Panc1 (cell line): ENCODE results near the gene PSMB4.

ENCODE experiments used
- CTCF ChIP-seq: fragments of 450-650 bp; IDR thresholded peaks from 2 replicates; pipeline ENCODE4 v1.5.1; 2017; ENCODE audit warnings: mild to moderate bottlenecking
- POLR2AphosphoS5 ChIP-seq: IDR thresholded peaks from 2 replicates; pipeline ENCODE4 v1.6.1; 2012; ENCODE audit warnings: mild to moderate bottlenecking, low read depth, low read length, moderate library complexity
- REST ChIP-seq, 2 experiments: IDR thresholded peaks; 2 replicates each; pipeline ENCODE4 v1.6.1; 2011 to 2012; ENCODE audit warnings: low read depth in 2 of 2, control low read depth in 1 of 2, low read length in 1 of 2, mild to moderate bottlenecking in 1 of 2, moderate library complexity in 1 of 2; ENCODE audit not compliant: insufficient read depth in 1 of 2
- SIN3A ChIP-seq: IDR thresholded peaks from 2 replicates; pipeline ENCODE4 v1.6.1; 2012; ENCODE audit warnings: low read depth, mild to moderate bottlenecking, low read length, moderate library complexity, borderline replicate concordance; ENCODE audit not compliant: insufficient read depth
- TCF7L2 ChIP-seq: IDR thresholded peaks from 2 replicates; pipeline ENCODE4 v1.6.1; 2011; ENCODE audit warnings: mild to moderate bottlenecking, low read depth, low read length, inconsistent platforms

- TF ChIP-seq CTCF (no peak), POLR2AphosphoS5 (no peak), SIN3A (no peak), REST (IDR thresholded peaks at IDR 0.05; ENCODE audit: insufficient read depth in 1 of 2, low read depth in 2 of 2, low read length in 1 of 2) (no peak), TCF7L2 (no peak)
Observed at GRCh38 chr1:151435174-151435573, 35.8 kb downstream of the PSMB4 start.
